HepG2 (cell line): ENCODE measurements around the gene PPP4C. TPM values are rescaled to one million over a fixed set of nuclear protein-coding genes. Genes with fewer than 3 reads are reported as not detected.

Source experiments
- ATRX ChIP-seq: sonication (generic); formaldehyde crosslinking; IDR thresholded peaks from 2 replicates; pipeline ENCODE4 v1.4.0; 2020; ENCODE audit warnings: missing genetic modification reagents, borderline replicate concordance
- CREB1 ChIP-seq, 2 experiments: fragments of 450-650 bp in 1 of 2; IDR thresholded peaks; 2 replicates each; pipeline ENCODE4 v1.6.1; 2016 to 2017; ENCODE audit warnings: control low read depth in 1 of 2, mild to moderate bottlenecking in 1 of 2, missing compliant biosample characterization in 1 of 2, missing genetic modification characterization in 1 of 2
- GMEB1 ChIP-seq: sonication (generic); formaldehyde crosslinking; IDR thresholded peaks from 2 replicates; pipeline ENCODE4 v1.5.1; 2020; ENCODE audit warnings: missing genetic modification reagents, mild to moderate bottlenecking, borderline replicate concordance
- HOXA5 ChIP-seq: sonication (generic); formaldehyde crosslinking; IDR thresholded peaks from 2 replicates; pipeline ENCODE4 v1.4.0; 2020; ENCODE audit warnings: missing genetic modification reagents
- IKZF1 ChIP-seq: fragments of 450-650 bp; IDR thresholded peaks from 2 replicates; pipeline ENCODE4 v1.7.1; 2016
- ISL2 ChIP-seq: sonication (generic); formaldehyde crosslinking; IDR thresholded peaks from 2 replicates; pipeline ENCODE4 v1.5.0; 2020; ENCODE audit warnings: missing genetic modification reagents
- KAT8 ChIP-seq: IDR thresholded peaks from 2 replicates; pipeline ENCODE4 v1.6.1; 2016; ENCODE audit warnings: missing genetic modification reagents, missing compliant biosample characterization
- MEF2D ChIP-seq: sonication (generic); formaldehyde crosslinking; IDR thresholded peaks from 2 replicates; pipeline ENCODE4 v1.5.1; 2020; ENCODE audit warnings: mild to moderate bottlenecking, missing genetic modification reagents
- MTERF4 ChIP-seq: sonication (generic); formaldehyde crosslinking; IDR thresholded peaks from 2 replicates; pipeline ENCODE4 v1.8.0; 2023; ENCODE audit warnings: mild to moderate bottlenecking, missing genetic modification reagents
- NBN ChIP-seq: fragments of 450-650 bp; conservative IDR thresholded peaks from 2 replicates; pipeline ENCODE4 v1.6.1; 2017
- NFIC ChIP-seq: IDR thresholded peaks from 2 replicates; pipeline ENCODE4 v1.6.1; 2012; ENCODE audit warnings: mild to moderate bottlenecking, low read length, inconsistent platforms
- NFKBIZ ChIP-seq: IDR thresholded peaks from 2 replicates; pipeline ENCODE4 v1.6.1; 2018; ENCODE audit warnings: missing genetic modification reagents, missing compliant biosample characterization
- POLR2G ChIP-seq: fragments of 200-400 bp; formaldehyde crosslinking; IDR thresholded peaks from 2 replicates; pipeline ENCODE4 v1.6.1; 2018; ENCODE audit warnings: mild to moderate bottlenecking, low read depth, low read length, moderate library complexity
- SALL2 ChIP-seq: sonication (generic); formaldehyde crosslinking; IDR thresholded peaks from 2 replicates; pipeline ENCODE4 v1.8.1; 2023; ENCODE audit warnings: mild to moderate bottlenecking, missing genetic modification reagents, inconsistent platforms
- TCF12 ChIP-seq, 2 experiments: fragments of 450-650 bp in 1 of 2; sonication (generic) in 1 of 2; formaldehyde crosslinking in 1 of 2; IDR thresholded peaks; 2 replicates each; pipeline versions ENCODE4 v1.6.1 to v1.8.0; 2017 to 2022; ENCODE audit warnings: antibody characterized with exemption in 1 of 2, mild to moderate bottlenecking in 1 of 2, missing genetic modification reagents in 1 of 2, moderate library complexity in 1 of 2
- THRA ChIP-seq: sonication (generic); formaldehyde crosslinking; IDR thresholded peaks from 2 replicates; pipeline ENCODE4 v1.4.0; 2020; ENCODE audit warnings: missing genetic modification reagents, borderline replicate concordance
- TRIM24 ChIP-seq: sonication (generic); formaldehyde crosslinking; IDR thresholded peaks from 2 replicates; pipeline ENCODE4 v1.8.0; 2022; ENCODE audit warnings: mild to moderate bottlenecking, missing genetic modification reagents
- YEATS2 ChIP-seq: sonication (generic); formaldehyde crosslinking; IDR thresholded peaks from 2 replicates; pipeline ENCODE4 v1.4.0; 2020; ENCODE audit warnings: missing genetic modification reagents, borderline replicate concordance
- YEATS4 ChIP-seq: sonication (generic); formaldehyde crosslinking; IDR thresholded peaks from 2 replicates; pipeline ENCODE4 v1.4.0; 2020; ENCODE audit warnings: missing genetic modification reagents, borderline replicate concordance
- ZNF20 ChIP-seq: sonication (generic); formaldehyde crosslinking; IDR thresholded peaks from 2 replicates; pipeline ENCODE4 v1.4.0; 2020; ENCODE audit warnings: mild to moderate bottlenecking, moderate library complexity, missing genetic modification reagents
- ZNF224 ChIP-seq: sonication (generic); formaldehyde crosslinking; IDR thresholded peaks from 2 replicates; pipeline ENCODE4 v1.5.0; 2020; ENCODE audit warnings: mild to moderate bottlenecking, missing genetic modification reagents
- ZNF292 ChIP-seq: sonication (generic); formaldehyde crosslinking; IDR thresholded peaks from 2 replicates; pipeline ENCODE4 v1.8.1; 2022; ENCODE audit warnings: mild to moderate bottlenecking, low read depth, missing genetic modification reagents, borderline replicate concordance
- ZNF430 ChIP-seq: sonication (generic); formaldehyde crosslinking; IDR thresholded peaks from 2 replicates; pipeline ENCODE4 v1.9.0; 2021; ENCODE audit warnings: mild to moderate bottlenecking, missing genetic modification reagents
- ZNF446 ChIP-seq: sonication (generic); formaldehyde crosslinking; IDR thresholded peaks from 2 replicates; pipeline ENCODE4 v1.5.0; 2020; ENCODE audit warnings: mild to moderate bottlenecking, missing genetic modification reagents
- ZNF547 ChIP-seq: sonication (generic); formaldehyde crosslinking; IDR thresholded peaks from 2 replicates; pipeline ENCODE4 v1.5.1; 2020; ENCODE audit warnings: mild to moderate bottlenecking, missing genetic modification reagents
- ZNF782 ChIP-seq: sonication (generic); formaldehyde crosslinking; IDR thresholded peaks from 2 replicates; pipeline ENCODE4 v1.4.0; 2020; ENCODE audit warnings: missing genetic modification reagents, mild to moderate bottlenecking, borderline replicate concordance
- ZNF788 ChIP-seq: sonication (generic); formaldehyde crosslinking; IDR thresholded peaks from 2 replicates; pipeline ENCODE4 v1.5.0; 2020; ENCODE audit warnings: mild to moderate bottlenecking, missing genetic modification reagents, borderline replicate concordance
- polyA plus RNA-seq, 8 experiments: library from polyadenylated mRNA; depleted of rRNA in 3 of 8; stranded (reverse) in 7 of 8; unstranded in 1 of 8; fragments of >200 nt; fragmentation: Illumina TruSeq in 4 of 8; extraction: Trizol in 4 of 8; gene quantifications; 2 replicates each; pipeline versions ENCODE4 v1.2.1 to v1.2.3, GENCODE V29; 2011 to 2016; ENCODE audit warnings: low read depth in 4 of 8, missing spikeins in 1 of 8, mixed read lengths in 1 of 8; ENCODE audit not compliant: insufficient read depth in 1 of 8
- total RNA-seq, 5 experiments: library from RNA; depleted of rRNA; stranded (reverse); fragments of >200 nt; fragmentation: Illumina TruSeq; extraction: Trizol; gene quantifications; 2 replicates each; pipeline ENCODE4 v1.2.3, GENCODE V29; 2016; ENCODE audit warnings: low read depth in 1 of 5

Gene PPP4C
- total and polyA plus RNA-seq, 2 of the 13 experiments (the other 11 are each of a cell fraction or from before 2014, with no cell fraction given) = 176 to 220 TPM

GRCh38 chr16:30112197-30113030, 36.6 kb downstream of the PPP4C start (continued):
- TF ChIP-seq MTERF4 = peak; percentile 90; the same call in 1 of the 2 replicates
- TF ChIP-seq ZNF446 (CRISPR knock-in tag) = no peak
- TF ChIP-seq ZNF20 (CRISPR knock-in tag) = no peak
- TF ChIP-seq CREB1 (IDR thresholded peaks at IDR 0.05) = no peak
- TF ChIP-seq CREB1 (CRISPR knock-in tag; IDR thresholded peaks at IDR 0.05) = no peak
- peak; percentile 48; the same call in 1 of the 2 replicates for TF ChIP-seq HOXA5 (CRISPR knock-in tag)
- no peak for TF ChIP-seq ATRX
- peak; percentile 60; the same call in 1 of the 2 replicates for TF ChIP-seq SALL2 (CRISPR knock-in tag)
- no peak for TF ChIP-seq TCF12 (IDR thresholded peaks at IDR 0.05)
- TF ChIP-seq TCF12 (CRISPR knock-in tag; IDR thresholded peaks at IDR 0.05) = no peak
- no peak for TF ChIP-seq NBN
- TF ChIP-seq YEATS2 (CRISPR knock-in tag) = no peak
- TF ChIP-seq ZNF788 (CRISPR knock-in tag) = peak; percentile 53; the same call in 1 of the 2 replicates
- peak; percentile 90; the same call in 1 of the 2 replicates for TF ChIP-seq ZNF547
- peak; percentile 87 for TF ChIP-seq ZNF430 (CRISPR knock-in tag)
- no peak; the same call in 1 of the 2 replicates for TF ChIP-seq ZNF224 (CRISPR knock-in tag)
- TF ChIP-seq KAT8 (CRISPR knock-in tag) = peak; percentile 79
- no peak; the same call in 1 of the 2 replicates for TF ChIP-seq TRIM24 (CRISPR knock-in tag)
- TF ChIP-seq GMEB1 (CRISPR knock-in tag) = 0 out of 2 replicates have a peak, but pooled peaks have one; percentile 38
- TF ChIP-seq NFKBIZ (CRISPR knock-in tag) = 0 out of 2 replicates have a peak, but pooled peaks have one; percentile 43
- TF ChIP-seq POLR2G = 0 out of 2 replicates have a peak, but pooled peaks have one; percentile 23
- TF ChIP-seq ISL2 (CRISPR knock-in tag) = peak; percentile 10; the same call in 1 of the 2 replicates
- peak; percentile 47; the same call in 1 of the 2 replicates for TF ChIP-seq YEATS4 (CRISPR knock-in tag)
- TF ChIP-seq NFIC = no peak
- peak; percentile 79; the same call in 1 of the 2 replicates for TF ChIP-seq THRA (CRISPR knock-in tag)
- TF ChIP-seq ZNF292 = peak; percentile 37; the same call in 1 of the 2 replicates
- TF ChIP-seq IKZF1 = no peak
- TF ChIP-seq ZNF782 (CRISPR knock-in tag) = peak; percentile 81; the same call in 1 of the 2 replicates
- TF ChIP-seq MEF2D = peak; percentile 56; the same call in 1 of the 2 replicates
